ENCODE results near the gene ATP2A3. TPM values are rescaled to one million over a fixed set of nuclear protein-coding genes. Genes with fewer than 3 reads are reported as not detected.

The ATP2A3 gene
- total RNA-seq, 1 experiment from 2014 or later = 4.4 TPM

DNA sequence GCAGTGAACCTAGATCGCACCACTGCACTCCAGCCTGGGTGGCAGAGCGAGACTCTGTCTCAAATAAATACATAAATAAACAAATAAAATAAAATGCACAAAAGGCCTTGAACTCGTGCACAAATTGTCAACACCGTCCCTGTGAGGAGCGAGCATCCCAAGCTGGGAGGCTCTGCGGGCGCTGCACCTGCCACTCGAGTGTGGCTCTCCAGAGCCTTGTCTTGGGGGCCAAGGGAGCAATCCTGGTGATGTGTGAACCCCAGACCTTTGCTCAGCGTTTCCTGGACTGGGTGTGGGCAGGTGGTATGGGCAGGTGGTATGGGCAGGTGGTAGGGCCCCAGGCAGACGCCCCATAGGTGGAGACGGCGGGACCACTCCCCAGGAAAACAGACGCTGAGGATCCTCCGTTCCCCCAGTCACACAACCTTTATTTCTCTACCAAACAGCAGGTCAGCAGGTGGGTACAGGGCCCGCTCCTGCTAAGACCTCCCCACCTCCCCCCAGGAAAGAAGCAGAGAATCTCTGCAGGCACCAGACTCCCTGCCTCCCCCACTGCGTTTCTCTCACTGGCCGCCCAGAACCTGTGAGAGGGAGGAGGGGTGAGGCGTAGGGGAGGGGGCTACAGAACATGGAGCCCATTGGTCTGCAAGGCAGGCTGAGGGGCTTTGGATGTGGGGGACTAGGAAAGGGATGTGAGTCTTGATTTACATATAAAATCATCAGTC is 40.6 kb downstream of the ATP2A3 start:
- Histone ChIP-seq H4K20me1 (ENCODE audit: insufficient read depth) (no peaks in the 10 kb centered on the region), H3F3A (ENCODE audit: insufficient read depth, low read depth) (no peaks in the 10 kb centered on the region), H3K4me2 (no peak overlapping the region), H3K36me3 (ENCODE audit: low read depth) (no peaks in the 10 kb centered on the region), H3K4me1 (replicated peaks; ENCODE audit: insufficient read depth) (no peaks in the 10 kb centered on the region), H3K27ac (no peak overlapping the region), H2AFZ (no peak overlapping the region), H3K9me2 (ENCODE audit: insufficient read depth) (no peaks in the 10 kb centered on the region), H3K27me3 (ENCODE audit: insufficient read depth, low read depth) (peaks cover 14% of the 10 kb centered on the region; the same call in 1 of the 2 replicates), H3K4me3 (no peak overlapping the region), H3K79me2 (ENCODE audit: low read depth) (no peaks in the 10 kb centered on the region), H3K9me3 (ENCODE audit: insufficient read depth, low read depth) (no peaks in the 10 kb centered on the region)
- ChIA-PET CTCF (no interaction called here), POLR2A (ENCODE audit: unreplicated experiment) (no interaction called here)
- DNase-seq = no peak
- TF ChIP-seq, protein P1, sequence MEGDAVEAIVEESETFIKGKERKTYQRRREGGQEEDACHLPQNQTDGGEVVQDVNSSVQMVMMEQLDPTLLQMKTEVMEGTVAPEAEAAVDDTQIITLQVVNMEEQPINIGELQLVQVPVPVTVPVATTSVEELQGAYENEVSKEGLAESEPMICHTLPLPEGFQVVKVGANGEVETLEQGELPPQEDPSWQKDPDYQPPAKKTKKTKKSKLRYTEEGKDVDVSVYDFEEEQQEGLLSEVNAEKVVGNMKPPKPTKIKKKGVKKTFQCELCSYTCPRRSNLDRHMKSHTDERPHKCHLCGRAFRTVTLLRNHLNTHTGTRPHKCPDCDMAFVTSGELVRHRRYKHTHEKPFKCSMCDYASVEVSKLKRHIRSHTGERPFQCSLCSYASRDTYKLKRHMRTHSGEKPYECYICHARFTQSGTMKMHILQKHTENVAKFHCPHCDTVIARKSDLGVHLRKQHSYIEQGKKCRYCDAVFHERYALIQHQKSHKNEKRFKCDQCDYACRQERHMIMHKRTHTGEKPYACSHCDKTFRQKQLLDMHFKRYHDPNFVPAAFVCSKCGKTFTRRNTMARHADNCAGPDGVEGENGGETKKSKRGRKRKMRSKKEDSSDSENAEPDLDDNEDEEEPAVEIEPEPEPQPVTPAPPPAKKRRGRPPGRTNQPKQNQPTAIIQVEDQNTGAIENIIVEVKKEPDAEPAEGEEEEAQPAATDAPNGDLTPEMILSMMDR (conservative IDR thresholded peaks at IDR 0.05) = no peak
- TF ChIP-seq EZH2 (IDR thresholded peaks at IDR 0.05; ENCODE audit: low read depth) = no peak
- BruUV-seq (replicated peaks) = no TSS peak
- intact Hi-C loops (cut with micrococcal nuclease; ENCODE audit: unreplicated experiment) = no loop called here

DNA sequence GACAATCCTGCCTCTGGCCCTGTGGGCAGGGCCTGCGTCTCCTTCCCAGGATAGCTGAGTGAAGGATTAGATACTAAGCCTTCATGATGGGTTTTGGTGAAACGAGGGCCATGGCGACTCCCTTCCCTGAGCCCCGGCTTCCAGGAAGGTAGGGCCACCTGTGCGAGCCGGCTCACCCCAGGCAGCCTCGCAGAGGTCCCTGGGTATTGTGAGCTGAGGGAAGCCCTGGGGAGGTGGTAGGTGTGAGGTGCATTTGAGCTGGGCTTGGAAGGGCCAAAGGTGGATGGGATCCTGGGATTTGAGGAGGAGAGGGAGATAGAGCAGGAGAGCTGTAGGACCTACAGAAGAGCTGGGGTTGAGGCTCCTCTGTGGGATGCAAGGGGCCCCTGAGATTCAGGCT is 41.5 kb downstream of the ATP2A3 start:
- Histone ChIP-seq H3K36me3 (ENCODE audit: low read depth) (no peaks in the 10 kb centered on the region), H3K27me3 (ENCODE audit: insufficient read depth, low read depth) (peaks cover 14% of the 10 kb centered on the region; the same call in 1 of the 2 replicates), H3K27ac (no peak overlapping the region), H3F3A (ENCODE audit: insufficient read depth, low read depth) (no peaks in the 10 kb centered on the region), H3K4me1 (replicated peaks; ENCODE audit: insufficient read depth) (no peaks in the 10 kb centered on the region), H4K20me1 (ENCODE audit: insufficient read depth) (no peaks in the 10 kb centered on the region), H3K9me2 (ENCODE audit: insufficient read depth) (no peaks in the 10 kb centered on the region), H3K79me2 (ENCODE audit: low read depth) (no peaks in the 10 kb centered on the region), H3K4me2 (no peak overlapping the region), H3K4me3 (no peak overlapping the region), H3K9me3 (ENCODE audit: insufficient read depth, low read depth) (no peaks in the 10 kb centered on the region), H2AFZ (no peak overlapping the region)
- POLR2A ChIA-PET (ENCODE audit: unreplicated experiment) = no interaction called here
- intact Hi-C loops (cut with micrococcal nuclease; ENCODE audit: unreplicated experiment) = no loop called here
- no peak for DNase-seq
- TF ChIP-seq, protein P1 (conservative IDR thresholded peaks at IDR 0.05) = no peak
- no peak for TF ChIP-seq EZH2 (IDR thresholded peaks at IDR 0.05; ENCODE audit: low read depth)
- no TSS peak for BruUV-seq (replicated peaks)
- CTCF ChIA-PET = no interaction called here

DNA sequence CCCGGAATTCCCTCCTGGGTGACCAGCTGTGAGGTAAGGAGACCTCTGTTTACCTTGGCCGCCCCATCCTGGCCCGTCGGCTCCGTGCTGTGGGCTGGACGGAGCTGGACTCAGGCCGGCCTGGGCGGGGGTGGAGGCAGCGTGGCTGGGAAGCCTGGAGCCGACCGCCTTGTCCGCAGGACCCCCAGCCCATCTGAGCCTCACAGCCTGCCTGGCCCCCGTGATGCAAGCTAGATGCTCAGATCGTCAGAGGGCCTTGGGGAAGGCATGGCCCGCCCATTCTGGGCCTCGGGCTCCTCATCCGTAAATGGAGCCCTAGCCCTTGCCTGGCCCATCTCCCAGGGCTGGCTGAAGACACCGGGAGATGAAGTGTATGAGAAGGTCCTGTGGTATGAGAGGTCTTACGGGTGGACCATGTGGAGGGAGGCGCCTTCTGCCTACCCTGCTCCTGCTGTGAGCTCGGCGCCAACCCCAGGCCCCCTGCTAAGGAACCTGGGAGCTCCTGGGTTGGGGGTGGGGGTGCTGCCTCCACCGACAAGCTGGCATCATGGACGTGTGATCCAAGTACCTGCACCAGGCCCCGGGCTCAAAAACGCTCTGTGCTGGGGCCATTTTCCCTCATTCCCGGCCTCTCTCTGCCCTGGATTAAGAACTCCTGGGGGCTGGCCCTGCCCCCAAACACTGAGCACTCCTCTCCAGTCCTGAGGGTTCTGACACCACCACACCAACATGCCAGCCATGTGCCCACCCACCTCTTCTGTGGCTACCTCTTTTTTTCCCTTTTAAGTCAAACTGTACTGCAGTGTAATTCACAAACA is 42.5 kb downstream of the ATP2A3 start:
- H3K4me2 ChIP-seq = no peak overlapping the region
- no peak for DNase-seq
- no peaks in the 10 kb centered on the region for H3K9me2 ChIP-seq (ENCODE audit: insufficient read depth)
- no peaks in the 10 kb centered on the region for H3F3A ChIP-seq (ENCODE audit: insufficient read depth, low read depth)
- ChIA-PET POLR2A (ENCODE audit: unreplicated experiment) (interaction anchor here (0.5 kb wide), 1 partner anchor 44 kb away, joined by 3 read pairs; no protein-coding TSS in a partner anchor), CTCF (no interaction called here)
- no TSS peak for BruUV-seq (replicated peaks)
- H4K20me1 ChIP-seq (ENCODE audit: insufficient read depth) = no peaks in the 10 kb centered on the region
- no peaks in the 10 kb centered on the region for H3K4me1 ChIP-seq (replicated peaks; ENCODE audit: insufficient read depth)
- H3K36me3 ChIP-seq (ENCODE audit: low read depth) = no peaks in the 10 kb centered on the region
- peaks cover 14% of the 10 kb centered on the region; the same call in 1 of the 2 replicates for H3K27me3 ChIP-seq (ENCODE audit: insufficient read depth, low read depth)
- intact Hi-C loops (cut with micrococcal nuclease; ENCODE audit: unreplicated experiment) = no loop called here
- H3K27ac ChIP-seq = no peak overlapping the region
- no peak overlapping the region for H3K4me3 ChIP-seq
- H3K79me2 ChIP-seq (ENCODE audit: low read depth) = no peaks in the 10 kb centered on the region
- H2AFZ ChIP-seq = no peak overlapping the region
- no peaks in the 10 kb centered on the region for H3K9me3 ChIP-seq (ENCODE audit: insufficient read depth, low read depth)
- TF ChIP-seq EZH2 (IDR thresholded peaks at IDR 0.05; ENCODE audit: low read depth) = no peak
- TF ChIP-seq, protein P1 (conservative IDR thresholded peaks at IDR 0.05) = no peak
